NOMO-1 treated with dmso at 0.1 percent for 144 hours (cell line): ENCODE measurements around the gene RASA1.
"Not testable (repeated sequence)": the region's sequence is repeated elsewhere in the genome, so short reads cannot be mapped to it uniquely, and the experiment has no call there.

Experiments
- DNase-seq: peaks from one replicate; lab custom pipeline; 2025; ENCODE audit not compliant: unreplicated experiment; lab: John Stamatoyannopoulos, UW

Gene RASA1

GRCh38 chr5:87278590-87279100 lies 11.0 kb downstream of the RASA1 start:
- DNase-seq, result peak; percentile 14

- no peak for DNase-seq
These were observed 14.6 kb downstream of the RASA1 start for GRCh38 chr5:87282269-87282668.

- not testable (repeated sequence) for DNase-seq
These were observed 19.6 kb downstream of the RASA1 start for GRCh38 chr5:87287266-87287665.

GRCh38 chr5:87298692-87299362 lies 31.1 kb downstream of the RASA1 start:
- peak; percentile 28 for DNase-seq

- DNase-seq, result no peak
These were observed 32.5 kb downstream of the RASA1 start for GRCh38 chr5:87300176-87300575.

GRCh38 chr5:87300744-87301143 lies 33.1 kb downstream of the RASA1 start:
- peak; percentile 24 for DNase-seq

- no peak for DNase-seq
These were observed 34.4 kb downstream of the RASA1 start for GRCh38 chr5:87302061-87302460.

GRCh38 chr5:87303324-87303723 lies 35.6 kb downstream of the RASA1 start:
- DNase-seq, result no peak

GRCh38 chr5:87306090-87306489 lies 38.4 kb downstream of the RASA1 start:
- not testable (repeated sequence) for DNase-seq

- DNase-seq, result no peak
These were observed 40.2 kb downstream of the RASA1 start for GRCh38 chr5:87307796-87308423.

GRCh38 chr5:87311405-87312279 lies 44.0 kb downstream of the RASA1 start:
- no peak for DNase-seq

- peak; percentile 26 for DNase-seq
These were observed 45.5 kb downstream of the RASA1 start for GRCh38 chr5:87313216-87313615.

GRCh38 chr5:87319469-87319868 lies 51.8 kb downstream of the RASA1 start:
- DNase-seq, result no peak

- DNase-seq, result no peak
These were observed 53.9 kb downstream of the RASA1 start for GRCh38 chr5:87321605-87322004.

- no peak for DNase-seq
These were observed 54.7 kb downstream of the RASA1 start for GRCh38 chr5:87322381-87322780.

GRCh38 chr5:87327998-87328397 lies 60.3 kb downstream of the RASA1 start:
- DNase-seq, result no peak

- DNase-seq, result no peak
These were observed 61.4 kb downstream of the RASA1 start for GRCh38 chr5:87329114-87329513.

GRCh38 chr5:87339986-87340385 lies 72.3 kb downstream of the RASA1 start:
- no peak for DNase-seq

- peak; percentile 6 for DNase-seq
These were observed 73.0 kb downstream of the RASA1 start for GRCh38 chr5:87340716-87341115.

GRCh38 chr5:87347272-87347671 lies 79.6 kb downstream of the RASA1 start:
- DNase-seq, result no peak

GRCh38 chr5:87347841-87348240 lies 80.2 kb downstream of the RASA1 start:
- no peak for DNase-seq

GRCh38 chr5:87354496-87354895 lies 86.8 kb downstream of the RASA1 start:
- no peak for DNase-seq
